Ishikawa (cell line): Measurements from ENCODE around the gene SPRED2.

Experiments used
- CEBPB ChIP-seq: IDR thresholded peaks from 2 replicates; pipeline ENCODE4 v1.6.1; 2012
- MAX ChIP-seq: IDR thresholded peaks from 2 replicates; pipeline ENCODE4 v1.6.1; 2012
- USF1 ChIP-seq: IDR thresholded peaks from 2 replicates; pipeline ENCODE4 v1.6.1; 2012
- YY1 ChIP-seq: IDR thresholded peaks from 2 replicates; pipeline ENCODE4 v1.6.1; 2012; ENCODE audit warnings: low read depth

GRCh38 chr2:65404988-65405697 lies 27.3 kb downstream of the SPRED2 start:
- no peak for TF ChIP-seq YY1
- no peak for TF ChIP-seq CEBPB
- no peak for TF ChIP-seq MAX
- TF ChIP-seq USF1, result no peak
